GM18502 (cell line): Measurements from ENCODE around the gene CITED1.

ENCODE experiments used
- ATAC-seq: cut with Tn5 transposase; IDR thresholded peaks from one replicate; pipeline ENCODE4 v1.9.1; 2021; ENCODE audit warnings: mild to moderate bottlenecking; ENCODE audit not compliant: unreplicated experiment, poor library complexity

The CITED1 gene

GRCh38 chrX:72309297-72310071 lies 3.8 kb upstream of the CITED1 start:
- ATAC-seq, result no peak

- peak; percentile 60 for ATAC-seq
These were observed 3.0 kb upstream of the CITED1 start for GRCh38 chrX:72308566-72309296.

- no peak for ATAC-seq
These were observed 2.5 kb upstream of the CITED1 start for GRCh38 chrX:72308209-72308565.

GRCh38 chrX:72307646-72308051 lies 1.9 kb upstream of the CITED1 start:
- no peak for ATAC-seq

GRCh38 chrX:72306851-72307645 lies 1.3 kb upstream of the CITED1 start:
- peak; percentile 74 for ATAC-seq

- peak; percentile 13 for ATAC-seq
These were observed 529 bp upstream of the CITED1 start for GRCh38 chrX:72306085-72306801.

- ATAC-seq, result no peak
These were observed 837 bp downstream of the CITED1 start for GRCh38 chrX:72304877-72305276.

GRCh38 chrX:72301781-72302180 lies 3.9 kb downstream of the CITED1 start:
- ATAC-seq, result no peak

GRCh38 chrX:72299891-72300630 lies 5.7 kb downstream of the CITED1 start:
- no peak for ATAC-seq

- ATAC-seq, result peak; percentile 75
These were observed 7.6 kb downstream of the CITED1 start for GRCh38 chrX:72297953-72298730.

GRCh38 chrX:72296991-72297390 lies 8.7 kb downstream of the CITED1 start:
- ATAC-seq, result no peak

GRCh38 chrX:72295745-72296144 lies 10.0 kb downstream of the CITED1 start:
- no peak for ATAC-seq

- no peak for ATAC-seq
These were observed 11.2 kb downstream of the CITED1 start for GRCh38 chrX:72294497-72294896.

- ATAC-seq, result no peak
These were observed 23.4 kb downstream of the CITED1 start for GRCh38 chrX:72282302-72282701.

- no peak for ATAC-seq
These were observed 25.3 kb downstream of the CITED1 start for GRCh38 chrX:72280321-72280845.

GRCh38 chrX:72276478-72276953 lies 29.2 kb downstream of the CITED1 start:
- peak; percentile 6 for ATAC-seq

GRCh38 chrX:72274526-72274925 lies 31.2 kb downstream of the CITED1 start:
- ATAC-seq, result no peak

GRCh38 chrX:72273718-72274117 lies 32.0 kb downstream of the CITED1 start:
- no peak for ATAC-seq

- no peak for ATAC-seq
These were observed 32.8 kb downstream of the CITED1 start for GRCh38 chrX:72272868-72273267.
